Fibroblast of lung (primary cell): ENCODE results near the gene TMEM212.

Experiments used
- CTCF ChIP-seq, 2 donors: IDR thresholded peaks in 1 of 2; conservative IDR thresholded peaks in 1 of 2; 1 replicate in 1 of 2; 2 replicates in 1 of 2; pipeline ENCODE4 v1.5.1; 2011 to 2012; ENCODE audit warnings: low read length in 2 of 2, control low read depth in 1 of 2, inconsistent platforms in 1 of 2, low read depth in 1 of 2, mild to moderate bottlenecking in 1 of 2
- EZH2 ChIP-seq: IDR thresholded peaks from 2 replicates; pipeline ENCODE4 v1.5.1; 2012; ENCODE audit warnings: low read length, control low read depth, mild to moderate bottlenecking; ENCODE audit errors: missing control alignments

- TF ChIP-seq CTCF (conservative IDR thresholded peaks at IDR 0.05 in 1 of 2, IDR thresholded peaks at IDR 0.05 in 1 of 2; ENCODE audit: low read depth in 1 of 2, low read length in 2 of 2) (no peak), EZH2 (no peak)
Measured at GRCh38 chr3:171874879-171875278, 31.7 kb downstream of the TMEM212 start.
